ENCODE results near the gene DNAH14. TPM values are rescaled to one million over a fixed set of nuclear protein-coding genes. Genes with fewer than 3 reads are reported as not detected.

Gene DNAH14
- total and polyA plus RNA-seq, 2 donors (not counting 3 experiments of a cell fraction or from before 2014, with no cell fraction given): 1.5 to 7.1 TPM

DNA sequence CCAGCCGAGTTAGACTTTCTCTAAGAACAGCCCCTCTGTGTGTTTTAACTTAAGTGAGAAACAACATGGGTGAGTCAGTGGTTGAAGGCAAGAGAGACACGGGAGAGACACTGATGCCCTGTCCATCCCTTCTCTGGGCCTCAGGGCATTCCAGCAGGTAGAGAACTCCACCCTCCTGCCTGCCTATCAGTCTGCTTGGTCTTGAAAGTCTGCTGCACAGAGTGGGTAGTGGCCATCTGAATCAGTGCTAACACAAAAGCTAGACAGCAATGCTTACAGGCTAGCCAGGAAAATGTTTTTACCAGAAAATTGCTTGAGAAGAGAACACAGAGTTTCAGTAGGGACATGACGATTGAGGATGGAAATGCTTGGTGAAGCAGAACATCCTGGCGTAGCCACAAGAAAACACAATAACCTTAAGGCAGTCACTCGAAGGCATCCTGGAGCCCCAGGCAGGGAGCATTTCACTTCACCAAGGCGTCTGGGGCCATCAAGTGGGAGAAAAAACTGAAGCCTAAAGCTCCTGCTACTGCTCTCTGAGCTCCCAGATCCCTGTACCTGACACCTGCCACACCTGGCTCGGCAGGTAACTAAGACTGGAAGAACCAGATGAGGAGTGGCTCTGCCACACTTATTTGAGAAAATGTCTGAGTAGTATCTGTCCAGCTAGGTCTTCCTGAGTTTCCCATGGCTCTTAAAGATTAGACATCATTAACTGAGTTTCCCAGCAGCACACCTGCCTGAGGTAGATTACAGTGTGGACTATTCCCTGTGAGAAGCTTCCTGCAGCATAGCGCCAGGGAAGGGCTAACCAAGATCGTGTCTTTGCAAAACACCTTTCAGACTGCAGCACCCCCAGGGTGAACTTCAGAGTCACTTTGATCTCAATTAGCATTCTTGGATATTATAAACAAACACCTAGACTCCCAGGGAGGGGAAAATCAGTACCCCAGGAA lies 516.4 kb downstream of the DNAH14 start:
- ChIA-PET POLR2A (interaction anchor here (1.7 kb wide), 1 partner anchor 29 kb away, joined by 4 read pairs; no protein-coding TSS in a partner anchor), CTCF (interaction anchor here (0.9 to 3.5 kb wide), 7 partner anchors 17 to 332 kb away, joined by 3 to 15 read pairs (median 4); partner anchors contain the start of gene SRP9)
- H3K9ac ChIP-seq (replicated peaks; ENCODE audit: extremely low read depth, insufficient read depth, low read length): peak overlapping the region; percentile 19
- DNase-seq (ENCODE audit: low read depth, low spot score) (peak; percentile 48), FAIRE-seq (peak; percentile 67)
- H3K79me2 ChIP-seq (ENCODE audit: control insufficient read depth, insufficient read depth, low read length): no peaks in the 10 kb centered on the region
- no peaks in the 10 kb centered on the region for H3K36me3 ChIP-seq (ENCODE audit: control insufficient read depth in 2 of 2, extremely low read depth in 1 of 2, insufficient read depth in 2 of 2, low read length in 2 of 2)
- peak overlapping the region; percentile 78 for H3K27ac ChIP-seq (ENCODE audit: insufficient read depth, low read depth, low read length)
- H3K27me3 ChIP-seq (ENCODE audit: control insufficient read depth in 2 of 2, insufficient read depth in 2 of 2, low read length in 2 of 2): peaks cover 2% of the 10 kb centered on the region in 2 experiments
- dilution Hi-C loops (cut with MboI; ENCODE audit: extremely low pct_ligation_motif_present, low sequenced_read_pairs): no loop called here
- H3K4me3 ChIP-seq (replicated peaks in 1 of 3; ENCODE audit: insufficient read depth in 1 of 3, low read depth in 1 of 3, low read length in 3 of 3): no peak overlapping the region
- no peaks in the 10 kb centered on the region for H3K9me1 ChIP-seq (replicated peaks; ENCODE audit: control insufficient read depth, extremely low read depth, insufficient read depth, low read length)
- no peaks in the 10 kb centered on the region for H4K20me1 ChIP-seq (replicated peaks; ENCODE audit: control insufficient read depth, extremely low read depth, insufficient read depth, low read length)
- TF ChIP-seq POLR2A (IDR thresholded peaks at IDR 0.05; ENCODE audit: low read depth, low read length) (no peak), POLR2AphosphoS5 (IDR thresholded peaks at IDR 0.05; ENCODE audit: insufficient read depth, low read depth, low read length) (no peak), GATA2 (IDR thresholded peaks at IDR 0.05; ENCODE audit: insufficient read depth, insufficient read length, low read depth, low read length) (no peak), MYC (IDR thresholded peaks at IDR 0.05; ENCODE audit: low read depth, low read length) (no peak), JUN (IDR thresholded peaks at IDR 0.05; ENCODE audit: borderline replicate concordance, insufficient read depth, insufficient read length, low read depth) (no peak), MAX (IDR thresholded peaks at IDR 0.05; ENCODE audit: insufficient read depth, insufficient read length) (no peak), FOS (IDR thresholded peaks at IDR 0.05; ENCODE audit: borderline replicate concordance, insufficient read depth, low read length) (no peak), EZH2 (IDR thresholded peaks at IDR 0.05; ENCODE audit: borderline replicate concordance, low read depth, low read length, severe bottlenecking) (no peak)
- TF ChIP-seq, protein P1, sequence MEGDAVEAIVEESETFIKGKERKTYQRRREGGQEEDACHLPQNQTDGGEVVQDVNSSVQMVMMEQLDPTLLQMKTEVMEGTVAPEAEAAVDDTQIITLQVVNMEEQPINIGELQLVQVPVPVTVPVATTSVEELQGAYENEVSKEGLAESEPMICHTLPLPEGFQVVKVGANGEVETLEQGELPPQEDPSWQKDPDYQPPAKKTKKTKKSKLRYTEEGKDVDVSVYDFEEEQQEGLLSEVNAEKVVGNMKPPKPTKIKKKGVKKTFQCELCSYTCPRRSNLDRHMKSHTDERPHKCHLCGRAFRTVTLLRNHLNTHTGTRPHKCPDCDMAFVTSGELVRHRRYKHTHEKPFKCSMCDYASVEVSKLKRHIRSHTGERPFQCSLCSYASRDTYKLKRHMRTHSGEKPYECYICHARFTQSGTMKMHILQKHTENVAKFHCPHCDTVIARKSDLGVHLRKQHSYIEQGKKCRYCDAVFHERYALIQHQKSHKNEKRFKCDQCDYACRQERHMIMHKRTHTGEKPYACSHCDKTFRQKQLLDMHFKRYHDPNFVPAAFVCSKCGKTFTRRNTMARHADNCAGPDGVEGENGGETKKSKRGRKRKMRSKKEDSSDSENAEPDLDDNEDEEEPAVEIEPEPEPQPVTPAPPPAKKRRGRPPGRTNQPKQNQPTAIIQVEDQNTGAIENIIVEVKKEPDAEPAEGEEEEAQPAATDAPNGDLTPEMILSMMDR (IDR thresholded peaks at IDR 0.05; ENCODE audit: extremely low read depth in 1 of 2, insufficient read depth in 1 of 2, low read depth in 1 of 2, low read length in 2 of 2): no peak
- intact Hi-C loops (cut with micrococcal nuclease): loop anchor here (1.0 kb wide), 2 partner anchors 18 to 21 kb away; partner anchors contain the start of gene LBR
- H2AFZ ChIP-seq (ENCODE audit: low read depth, low read length): peak overlapping the region; percentile 31
- peaks cover 37% of the 10 kb centered on the region for H3K4me1 ChIP-seq (ENCODE audit: control insufficient read depth, extremely low read depth, insufficient read depth, low read length)
- BruUV-seq (replicated peaks): no TSS peak
- H3K4me2 ChIP-seq (ENCODE audit: insufficient read depth, low read length): peak overlapping the region; percentile 61
- no peaks in the 10 kb centered on the region for H3K9me3 ChIP-seq (replicated peaks; ENCODE audit: control insufficient read depth, insufficient read depth, low read length)

All from endothelial cell of umbilical vein (primary cell).